ENCODE data around the gene MAPK10.

GRCh38 chr4:86279293-86279960 lies 80.4 kb downstream of the MAPK10 start:
- no peak for TF ChIP-seq CTCF (IDR thresholded peaks at IDR 0.05)
- no peak for TF ChIP-seq POLR2A (IDR thresholded peaks at IDR 0.05)
